ENCODE measurements around the gene ZBED1. TPM values are rescaled to one million over a fixed set of nuclear protein-coding genes. Genes with fewer than 3 reads are reported as not detected.
"Not testable (repeated sequence)": the region's sequence is repeated elsewhere in the genome, so short reads cannot be mapped to it uniquely, and the experiment has no call there.

Gene ZBED1
- total RNA-seq, 1 donor, result 20.3 TPM

DNA sequence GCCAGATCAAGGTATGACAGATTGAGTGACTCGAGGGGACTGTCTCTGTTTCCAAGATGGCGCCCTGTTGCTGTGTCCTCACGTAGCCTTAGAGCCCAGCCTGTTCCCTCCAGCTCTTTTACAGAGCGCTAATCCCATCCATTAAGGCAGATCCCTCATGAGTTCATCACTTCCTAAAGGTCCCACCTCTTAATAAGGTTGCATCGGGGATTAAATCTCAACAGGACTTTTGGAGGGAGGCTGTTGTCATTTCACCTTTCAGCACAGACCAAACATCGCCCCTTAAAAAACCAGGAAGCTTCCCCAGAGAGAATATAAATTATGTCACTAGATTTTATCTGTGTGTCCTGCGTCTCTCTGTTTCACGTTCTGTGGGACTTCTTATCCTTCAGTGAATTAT is 32.6 kb upstream of the ZBED1 start:
- no peak overlapping the region for H3K4me3 ChIP-seq (ENCODE audit: low read length)

DNA sequence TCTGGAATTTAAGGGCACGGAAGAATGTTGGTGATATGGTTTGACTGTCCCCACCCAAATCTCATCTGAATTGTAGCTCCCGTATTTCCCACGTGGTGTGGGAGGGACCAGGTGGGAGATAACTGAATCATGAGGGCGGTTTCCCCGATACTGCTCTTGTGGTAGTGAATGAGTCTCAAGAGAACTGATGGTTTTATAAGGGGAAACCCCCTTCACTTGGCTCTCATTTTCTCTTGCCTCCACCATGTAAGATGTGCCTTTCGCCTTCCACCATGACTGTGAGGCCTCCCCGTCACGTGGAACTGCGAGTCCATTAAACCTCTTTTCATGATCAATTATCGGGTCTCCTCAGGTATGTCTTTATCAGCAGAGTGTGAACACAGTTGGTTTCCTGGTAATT is 25.6 kb upstream of the ZBED1 start:
- H3K4me3 ChIP-seq (ENCODE audit: low read length), result no peak overlapping the region
- H3K9me3 ChIP-seq (ENCODE audit: low read depth, low read length), result no peaks in the 10 kb centered on the region
- H3K4me1 ChIP-seq (ENCODE audit: insufficient read depth, low read length), result peaks cover 6% of the 10 kb centered on the region
- no peaks in the 10 kb centered on the region for H3K27me3 ChIP-seq (ENCODE audit: insufficient read depth, low read length)

More for the DNA sequence above, 32.6 kb upstream of the ZBED1 start:
- no peaks in the 10 kb centered on the region for H3K9me3 ChIP-seq (ENCODE audit: low read depth, low read length)
- no peaks in the 10 kb centered on the region for H3K27me3 ChIP-seq (ENCODE audit: insufficient read depth, low read length)
- H3K4me1 ChIP-seq (ENCODE audit: insufficient read depth, low read length), result no peaks in the 10 kb centered on the region

DNA sequence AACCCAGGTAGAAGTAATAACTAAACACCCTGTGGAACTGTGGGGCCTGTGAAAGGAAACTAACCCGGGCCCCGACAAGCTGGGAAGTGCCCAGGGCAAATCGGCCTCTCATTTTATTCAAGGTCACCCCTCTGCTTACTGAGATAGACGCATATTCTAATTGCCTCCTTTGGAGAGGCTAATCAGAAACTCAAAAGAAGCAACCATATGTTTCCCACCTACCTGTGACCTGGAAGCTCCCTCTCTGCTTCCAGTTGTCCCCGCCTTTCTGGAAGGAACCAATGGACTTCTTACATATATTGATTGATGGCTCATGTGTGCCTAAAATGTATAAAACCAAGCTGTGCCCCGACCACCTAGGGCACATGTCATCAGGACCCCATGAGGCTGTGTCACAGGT is 23.1 kb upstream of the ZBED1 start:
- Histone ChIP-seq H3K27me3 (ENCODE audit: insufficient read depth, low read length) (no peaks in the 10 kb centered on the region), H3K9me3 (ENCODE audit: low read depth, low read length) (no peaks in the 10 kb centered on the region), H3K4me1 (ENCODE audit: insufficient read depth, low read length) (peaks cover 16% of the 10 kb centered on the region), H3K4me3 (ENCODE audit: low read length) (no peak overlapping the region)

DNA sequence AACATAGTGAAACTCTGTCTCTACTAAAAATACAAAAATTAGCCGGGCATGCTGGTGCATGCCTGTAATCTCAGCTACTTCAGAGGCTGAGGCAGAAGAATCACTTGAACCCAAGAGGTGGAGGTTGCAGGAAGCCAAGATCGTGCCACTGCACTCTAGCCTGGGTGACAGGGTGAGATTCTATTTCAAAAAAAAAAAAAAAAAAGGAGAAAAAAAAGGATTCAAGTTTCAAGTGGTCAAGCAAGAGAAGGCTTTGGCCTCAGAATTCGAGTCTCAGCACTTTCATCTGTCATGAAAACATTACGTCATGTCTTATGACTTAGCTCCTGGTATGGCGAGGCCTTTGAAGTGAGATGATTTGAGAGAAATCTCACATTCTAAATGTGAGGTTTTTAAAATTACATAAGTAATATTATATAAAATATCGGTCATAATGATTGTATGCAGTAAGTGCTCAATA is 21.2 kb upstream of the ZBED1 start:
- H3K9me3 ChIP-seq (ENCODE audit: low read depth, low read length), result no peaks in the 10 kb centered on the region
- peaks cover 16% of the 10 kb centered on the region for H3K4me1 ChIP-seq (ENCODE audit: insufficient read depth, low read length)
- H3K27me3 ChIP-seq (ENCODE audit: insufficient read depth, low read length), result no peaks in the 10 kb centered on the region
- no peak overlapping the region for H3K4me3 ChIP-seq (ENCODE audit: low read length)

DNA sequence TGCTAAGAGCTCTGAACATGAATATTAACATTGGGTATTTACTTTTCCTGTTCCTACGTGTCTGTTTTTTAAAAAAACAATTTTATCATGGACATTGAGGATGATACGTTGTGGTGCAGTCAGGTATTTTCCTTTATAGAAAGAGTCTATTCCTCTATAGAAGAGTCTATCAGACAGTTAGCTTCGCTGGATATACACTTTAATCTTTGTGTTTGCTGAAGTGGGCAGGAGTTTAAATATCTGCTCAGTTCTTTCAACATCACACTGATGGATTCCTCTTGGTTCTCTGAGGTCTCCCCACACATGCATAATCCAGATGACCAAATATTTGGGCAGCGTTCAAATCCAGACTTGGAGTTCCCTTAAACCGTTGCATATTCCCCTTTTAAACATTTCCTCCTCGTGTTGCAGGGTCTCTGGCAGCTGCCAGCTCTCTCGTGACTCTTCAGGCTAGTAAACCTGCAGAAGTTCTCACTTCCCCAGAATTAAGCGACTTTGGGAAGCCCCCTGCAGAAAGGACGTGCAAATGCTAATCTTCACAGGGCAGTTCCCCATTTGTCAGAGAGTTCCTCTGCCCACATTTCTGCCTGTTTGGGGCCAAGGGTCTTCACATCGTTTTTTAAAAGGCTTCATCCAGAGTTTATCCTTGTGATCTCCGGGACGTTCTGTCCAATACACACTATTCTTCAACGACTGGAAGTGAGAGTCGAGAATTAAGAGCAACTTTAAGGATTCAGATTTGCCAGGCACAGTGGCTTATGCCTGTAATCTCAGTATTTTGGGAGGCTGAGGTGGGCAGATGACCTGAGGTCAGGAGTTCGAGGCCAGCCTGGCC is 20.5 kb upstream of the ZBED1 start:
- Histone ChIP-seq H3K4me3 (ENCODE audit: low read length) (no peak overlapping the region), H3K9me3 (ENCODE audit: low read depth, low read length) (no peaks in the 10 kb centered on the region), H3K4me1 (ENCODE audit: insufficient read depth, low read length) (peaks cover 16% of the 10 kb centered on the region), H3K27me3 (ENCODE audit: insufficient read depth, low read length) (no peaks in the 10 kb centered on the region)

DNA sequence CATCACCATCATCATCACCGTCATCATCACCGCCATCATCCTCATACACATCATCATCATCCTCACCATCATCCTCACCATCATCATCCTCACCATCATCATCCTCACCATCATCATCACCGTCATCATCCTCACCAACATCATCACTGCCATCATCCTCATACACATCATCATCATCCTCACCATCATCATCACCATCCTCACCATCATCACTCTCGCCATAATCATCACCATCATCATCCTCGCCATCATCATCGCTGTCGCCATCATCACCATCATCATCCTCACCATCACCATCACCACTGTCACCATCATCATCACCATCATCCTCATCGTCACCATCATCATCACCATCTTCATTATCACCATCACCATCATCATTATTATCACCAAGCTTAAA is 19.8 kb upstream of the ZBED1 start:
- H3K4me3 ChIP-seq (ENCODE audit: low read length), result no peak overlapping the region
- H3K9me3 ChIP-seq (ENCODE audit: low read depth, low read length), result no peaks in the 10 kb centered on the region
- H3K4me1 ChIP-seq (ENCODE audit: insufficient read depth, low read length), result peaks cover 16% of the 10 kb centered on the region
- no peaks in the 10 kb centered on the region for H3K27me3 ChIP-seq (ENCODE audit: insufficient read depth, low read length)

DNA sequence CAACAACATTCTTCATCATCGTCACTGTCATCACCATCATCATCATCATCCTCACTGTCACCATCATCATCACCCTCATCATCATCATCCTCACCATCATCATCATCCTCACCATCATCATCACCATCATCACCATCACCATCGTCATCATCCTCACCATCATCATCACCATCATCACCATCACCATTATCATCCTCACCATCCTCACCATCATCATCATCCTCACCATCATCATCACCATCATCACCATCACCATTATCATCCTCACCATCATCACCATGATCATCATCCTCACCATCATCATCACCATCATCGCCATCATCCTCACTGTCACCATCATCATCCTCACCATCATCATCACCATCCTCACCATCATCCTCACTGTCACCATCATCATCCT is 18.9 kb upstream of the ZBED1 start:
- H3K4me1 ChIP-seq (ENCODE audit: insufficient read depth, low read length), result peaks cover 21% of the 10 kb centered on the region
- H3K4me3 ChIP-seq (ENCODE audit: low read length); H3K27me3 ChIP-seq (ENCODE audit: insufficient read depth, low read length); H3K9me3 ChIP-seq (ENCODE audit: low read depth, low read length): not testable (repeated sequence)

GRCh38 chrX:2517055-2517454 is 16.3 kb upstream of the ZBED1 start:
- Histone ChIP-seq H3K4me3 (ENCODE audit: low read length) (no peak overlapping the region), H3K9me3 (ENCODE audit: low read depth, low read length) (no peaks in the 10 kb centered on the region), H3K27me3 (ENCODE audit: insufficient read depth, low read length) (no peaks in the 10 kb centered on the region), H3K4me1 (ENCODE audit: insufficient read depth, low read length) (peaks cover 24% of the 10 kb centered on the region)

DNA sequence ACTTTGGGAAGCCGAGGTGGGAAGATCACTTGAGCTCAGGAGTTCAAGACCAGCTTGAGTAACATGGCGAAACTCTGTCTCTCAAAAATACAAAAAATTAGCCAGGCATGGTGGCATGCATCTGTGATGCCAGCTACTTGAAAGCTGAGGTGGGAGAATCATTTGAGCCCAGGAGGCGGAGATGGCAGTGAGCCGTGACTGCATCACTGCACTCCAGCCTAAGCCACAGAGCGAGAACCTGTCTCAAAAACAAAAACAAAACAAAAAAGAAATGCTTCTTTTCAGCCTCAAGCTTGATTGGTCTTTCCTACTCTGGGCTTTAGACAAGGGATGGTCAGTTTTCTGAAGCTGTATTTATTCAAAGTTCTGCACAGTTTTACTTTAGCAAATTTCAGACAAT is 15.8 kb upstream of the ZBED1 start:
- H3K27me3 ChIP-seq (ENCODE audit: insufficient read depth, low read length), result no peaks in the 10 kb centered on the region
- peaks cover 20% of the 10 kb centered on the region for H3K4me1 ChIP-seq (ENCODE audit: insufficient read depth, low read length)
- no peak overlapping the region for H3K4me3 ChIP-seq (ENCODE audit: low read length)
- H3K9me3 ChIP-seq (ENCODE audit: low read depth, low read length), result no peaks in the 10 kb centered on the region

DNA sequence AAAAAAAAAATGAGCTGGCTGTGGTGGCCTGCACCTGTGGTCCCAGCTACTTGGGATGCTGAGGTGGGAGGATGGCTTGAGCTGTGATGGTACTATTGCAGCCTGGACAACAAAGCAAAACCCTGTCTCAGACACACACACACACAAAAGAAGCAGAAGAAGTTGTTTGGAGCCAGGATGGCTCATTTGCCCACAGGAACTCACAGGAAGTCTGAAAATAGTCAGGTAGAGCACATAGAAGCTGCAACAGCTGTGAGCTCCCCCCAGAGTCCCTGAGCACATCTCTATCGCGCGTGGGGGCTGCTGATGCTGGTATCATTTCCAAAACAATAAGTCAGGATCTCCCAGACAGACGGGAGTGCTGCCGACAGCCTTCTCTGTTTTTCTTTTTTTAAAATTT is 13.4 kb upstream of the ZBED1 start:
- no peak overlapping the region for H3K4me3 ChIP-seq (ENCODE audit: low read length)
- H3K4me1 ChIP-seq (ENCODE audit: insufficient read depth, low read length), result peaks cover 8% of the 10 kb centered on the region
- no peaks in the 10 kb centered on the region for H3K27me3 ChIP-seq (ENCODE audit: insufficient read depth, low read length)
- H3K9me3 ChIP-seq (ENCODE audit: low read depth, low read length), result no peaks in the 10 kb centered on the region

- Histone ChIP-seq H3K27me3 (ENCODE audit: insufficient read depth, low read length) (no peaks in the 10 kb centered on the region), H3K4me1 (ENCODE audit: insufficient read depth, low read length) (peaks cover 8% of the 10 kb centered on the region), H3K4me3 (ENCODE audit: low read length) (no peak overlapping the region), H3K9me3 (ENCODE audit: low read depth, low read length) (no peaks in the 10 kb centered on the region)
These were observed 12.4 kb upstream of the ZBED1 start for GRCh38 chrX:2513121-2513664.

- H3K4me3 ChIP-seq (ENCODE audit: low read length), result no peak overlapping the region
- H3K27me3 ChIP-seq (ENCODE audit: insufficient read depth, low read length), result no peaks in the 10 kb centered on the region
- no peaks in the 10 kb centered on the region for H3K9me3 ChIP-seq (ENCODE audit: low read depth, low read length)
- peaks cover 8% of the 10 kb centered on the region for H3K4me1 ChIP-seq (ENCODE audit: insufficient read depth, low read length)
These were observed 11.7 kb upstream of the ZBED1 start for GRCh38 chrX:2512501-2512900.

DNA sequence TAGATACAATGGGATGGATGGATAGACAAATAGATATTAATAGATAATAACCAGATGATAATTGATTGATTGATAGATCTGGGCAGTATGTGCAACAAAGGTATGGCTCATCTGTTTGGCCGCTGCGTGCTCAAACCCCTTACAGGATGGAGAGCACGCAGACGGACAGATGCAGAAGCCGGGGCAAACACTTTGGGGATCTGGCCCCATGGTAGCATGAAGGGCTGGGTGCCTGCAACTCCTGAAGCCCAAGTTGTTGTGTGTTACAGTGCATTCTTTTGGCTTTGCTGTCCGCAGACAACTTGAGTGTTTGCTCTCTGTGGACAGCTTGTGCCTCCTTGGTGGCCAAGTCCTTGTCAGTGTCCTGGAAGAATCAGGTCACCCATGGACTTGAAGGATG is 10.6 kb upstream of the ZBED1 start:
- H3K4me1 ChIP-seq (ENCODE audit: insufficient read depth, low read length), result peaks cover 8% of the 10 kb centered on the region
- H3K9me3 ChIP-seq (ENCODE audit: low read depth, low read length), result no peaks in the 10 kb centered on the region
- H3K4me3 ChIP-seq (ENCODE audit: low read length), result no peak overlapping the region
- H3K27me3 ChIP-seq (ENCODE audit: insufficient read depth, low read length), result no peaks in the 10 kb centered on the region

DNA sequence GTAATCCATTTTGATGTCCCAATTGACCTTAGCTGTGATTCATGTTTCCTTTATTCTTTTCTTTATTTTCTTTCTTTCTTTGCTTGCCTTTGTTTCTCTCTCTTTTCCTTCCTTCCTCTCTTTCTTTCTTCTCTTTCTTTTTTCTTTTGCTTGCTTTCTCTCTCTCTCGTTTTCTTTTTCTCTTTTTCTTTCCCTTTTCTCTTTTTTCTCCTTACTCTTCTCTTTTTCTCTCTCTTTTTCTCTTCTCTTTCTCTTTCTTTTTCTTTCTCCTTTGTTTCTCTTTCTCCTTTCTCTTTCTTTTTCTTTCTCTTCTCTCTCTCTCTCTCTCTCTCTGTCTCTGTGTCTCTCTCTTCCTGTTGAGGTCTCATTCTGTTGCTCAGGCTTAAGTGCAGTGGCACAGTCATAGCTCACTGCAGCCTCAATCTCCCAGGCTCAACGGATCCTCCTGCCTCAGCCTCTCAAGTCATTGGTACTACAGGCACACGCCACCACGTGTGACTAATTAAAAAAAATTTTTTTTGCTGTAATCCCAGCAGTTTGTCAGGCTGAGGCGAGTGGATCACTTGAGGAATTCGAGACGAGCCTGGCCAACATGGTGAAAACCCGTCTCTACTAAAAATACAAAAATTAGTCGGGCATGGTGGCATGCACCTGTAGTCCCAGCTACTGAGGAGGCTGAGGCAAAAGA is 8.0 kb upstream of the ZBED1 start:
- Histone ChIP-seq H3K27me3 (ENCODE audit: insufficient read depth, low read length) (no peaks in the 10 kb centered on the region), H3K4me1 (ENCODE audit: insufficient read depth, low read length) (no peaks in the 10 kb centered on the region), H3K9me3 (ENCODE audit: low read depth, low read length) (no peaks in the 10 kb centered on the region), H3K4me3 (ENCODE audit: low read length) (no peak overlapping the region)

DNA sequence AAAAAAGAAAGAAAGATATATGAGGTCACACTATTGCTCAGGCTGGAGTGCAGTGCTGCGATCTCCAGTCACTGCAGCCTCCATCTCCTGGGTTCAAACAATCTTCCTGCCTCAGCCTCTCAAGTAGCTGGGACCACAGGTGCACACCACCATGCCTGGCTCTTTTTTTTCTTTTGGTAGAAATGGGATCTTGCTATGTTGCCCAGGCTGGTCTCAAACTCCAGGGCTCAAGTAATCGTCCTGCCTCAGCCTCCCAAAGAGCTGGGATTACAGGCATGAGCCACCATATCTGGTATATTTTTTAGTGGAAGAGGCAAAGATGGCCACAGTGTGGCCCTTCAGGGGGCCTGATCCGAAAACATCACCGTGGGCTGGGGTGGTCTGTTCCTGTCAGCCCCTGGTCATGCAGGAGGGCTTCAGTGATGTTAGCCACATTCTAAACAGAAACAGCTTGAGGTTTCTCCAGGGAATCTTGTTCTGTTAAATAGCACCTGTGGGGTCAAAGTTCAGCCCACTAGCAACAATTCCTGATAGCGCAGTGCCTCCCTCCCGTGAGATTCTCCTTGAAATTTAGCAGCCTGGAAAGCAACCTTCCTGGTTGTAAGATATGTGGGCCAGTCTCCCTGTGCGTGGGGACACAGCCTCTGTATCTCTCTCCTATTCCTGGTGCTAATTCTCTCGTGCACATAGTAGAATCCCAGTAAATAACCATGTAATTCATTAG is 7.3 kb upstream of the ZBED1 start:
- Histone ChIP-seq H3K4me1 (ENCODE audit: insufficient read depth, low read length) (no peaks in the 10 kb centered on the region), H3K9me3 (ENCODE audit: low read depth, low read length) (no peaks in the 10 kb centered on the region), H3K27me3 (ENCODE audit: insufficient read depth, low read length) (no peaks in the 10 kb centered on the region), H3K4me3 (ENCODE audit: low read length) (no peak overlapping the region)

All from mononuclear cell (primary cell).